GM21447 (cell line): ENCODE data around the gene EIPR1.

Experiments
- ATAC-seq: cut with Tn5 transposase; IDR thresholded peaks from one replicate; pipeline ENCODE4 v1.9.1; 2021; ENCODE audit not compliant: unreplicated experiment

Gene EIPR1

GRCh38 chr2:3325458-3326181 is 52.0 kb downstream of the EIPR1 start:
- ATAC-seq: no peak

GRCh38 chr2:3324404-3325281 is 53.0 kb downstream of the EIPR1 start:
- no peak for ATAC-seq

GRCh38 chr2:3324036-3324386 is 53.6 kb downstream of the EIPR1 start:
- ATAC-seq: no peak

- ATAC-seq: no peak
Observed at GRCh38 chr2:3323360-3324035, 54.1 kb downstream of the EIPR1 start.

- no peak for ATAC-seq
Observed at GRCh38 chr2:3322311-3322970, 55.2 kb downstream of the EIPR1 start.

GRCh38 chr2:3321825-3322224 is 55.8 kb downstream of the EIPR1 start:
- ATAC-seq: no peak

GRCh38 chr2:3320910-3321605 is 56.6 kb downstream of the EIPR1 start:
- no peak for ATAC-seq

GRCh38 chr2:3319745-3320566 is 57.7 kb downstream of the EIPR1 start:
- no peak for ATAC-seq

- no peak for ATAC-seq
Observed at GRCh38 chr2:3319134-3319533, 58.5 kb downstream of the EIPR1 start.

- no peak for ATAC-seq
Observed at GRCh38 chr2:3317871-3318590, 59.6 kb downstream of the EIPR1 start.

GRCh38 chr2:3317277-3317685 is 60.3 kb downstream of the EIPR1 start:
- ATAC-seq: no peak

GRCh38 chr2:3316456-3317276 is 61.0 kb downstream of the EIPR1 start:
- ATAC-seq: no peak

GRCh38 chr2:3314626-3315025 is 63.0 kb downstream of the EIPR1 start:
- ATAC-seq: no peak

GRCh38 chr2:3313781-3314375 is 63.7 kb downstream of the EIPR1 start:
- ATAC-seq: no peak

GRCh38 chr2:3312576-3313345 is 64.9 kb downstream of the EIPR1 start:
- ATAC-seq: no peak

- ATAC-seq: no peak
Observed at GRCh38 chr2:3311601-3312000, 66.0 kb downstream of the EIPR1 start.
